GM23248 (cell line): Measurements from ENCODE around the gene SLC35A2.

Experiments used
- EZH2 ChIP-seq: fragments of 200-600 bp; sonication (generic); IDR thresholded peaks from 2 replicates; pipeline ENCODE4 v1.6.1; 2018; ENCODE audit warnings: antibody characterized with exemption, mild to moderate bottlenecking; ENCODE audit not compliant: insufficient read depth, poor library complexity, severe bottlenecking
- EZH2phosphoT487 ChIP-seq: fragments of 200-600 bp; sonication (generic); IDR thresholded peaks from 2 replicates; pipeline ENCODE4 v1.6.1; 2018; ENCODE audit warnings: antibody characterized with exemption, moderate library complexity, mild to moderate bottlenecking, low read depth; ENCODE audit not compliant: insufficient read depth

DNA sequence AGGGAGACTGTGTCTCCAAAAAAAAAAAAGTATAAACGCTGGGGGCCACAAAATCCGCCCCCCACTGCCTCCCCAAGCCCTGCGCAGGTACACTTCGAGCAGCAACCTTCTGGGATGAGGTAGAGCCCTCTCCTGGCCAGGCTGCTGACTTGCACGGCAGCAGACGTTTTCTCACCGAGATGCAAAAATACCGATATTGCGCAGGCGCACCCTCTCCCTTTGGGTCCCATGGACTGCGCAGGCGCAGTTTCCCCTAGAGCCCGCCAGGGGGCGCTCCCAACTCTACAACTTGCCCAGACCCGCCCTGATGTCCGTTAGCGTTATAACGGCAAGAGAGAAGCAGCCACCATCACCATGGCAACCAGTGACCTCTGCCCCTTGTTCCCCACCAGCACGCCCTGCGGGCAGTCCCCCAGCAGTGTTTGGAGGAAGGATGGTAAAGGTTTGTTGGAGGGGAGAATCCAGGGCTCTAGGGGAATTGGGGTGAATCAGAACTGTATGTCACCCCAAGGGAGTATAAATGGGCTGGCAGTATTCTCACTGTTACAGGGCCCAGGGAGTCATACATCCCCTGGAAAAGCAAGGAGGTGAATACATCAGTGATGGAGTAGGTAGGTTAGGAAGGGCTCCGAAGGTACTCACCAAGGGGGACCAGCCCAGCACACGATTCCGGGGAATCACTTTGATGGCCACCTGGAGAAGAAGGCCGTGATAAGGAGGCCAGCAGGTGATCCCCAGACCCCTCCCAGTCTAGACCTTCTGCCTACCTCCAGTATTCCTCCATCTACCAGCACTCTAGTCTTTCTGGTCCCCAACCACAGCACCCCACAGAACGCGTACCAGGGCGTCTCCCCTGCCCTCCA lies 5.9 kb upstream of the SLC35A2 start:
- no peak for TF ChIP-seq EZH2phosphoT487
- TF ChIP-seq EZH2: no peak
